WTC11 (cell line): ENCODE measurements around the gene TMEM121. TPM values are rescaled to one million over a fixed set of nuclear protein-coding genes. Genes with fewer than 3 reads are reported as not detected.
A peak's percentile ranks its signal among the peaks of the same experiment; 100 is the strongest.

Source experiments
- ATAC-seq: fragments of 200-7000 bp; cut with Tn5 transposase; 2 replicates; pipeline ENCODE4 v1.10.0; 2021; ENCODE audit warnings: mild to moderate bottlenecking, moderate library complexity
- CTCF ChIA-PET: fragments of 300-600 bp; sonication (Branson Sonifier 250); formaldehyde crosslinking; loops from one replicate; lab custom pipeline; 2021; ENCODE audit warnings: antibody characterized with exemption; lab: Charles Lee
- POLR2A ChIA-PET: fragments of 350-600 bp; sonication (Branson Sonifier 250); formaldehyde crosslinking; loops from one replicate; lab custom pipeline; 2021; ENCODE audit warnings: antibody characterized with exemption; lab: Charles Lee
- DNase-seq: peaks from one replicate; pipeline ENCODE4 v3.0.0; 2021; ENCODE audit warnings: low spot score
- H3K27ac Mint-ChIP-seq: 2 replicates; pipeline ENCODE4 v1.8.0; 2021; ENCODE audit warnings: mixed read lengths
- H3K27me3 Mint-ChIP-seq: 2 replicates; pipeline ENCODE4 v1.8.0; 2021; ENCODE audit warnings: low read depth, mild to moderate bottlenecking, moderate library complexity, mixed read lengths
- H3K36me3 Mint-ChIP-seq: 2 replicates; pipeline ENCODE4 v1.8.0; 2021; ENCODE audit warnings: mixed read lengths
- H3K4me1 Mint-ChIP-seq: 2 replicates; pipeline ENCODE4 v1.8.0; 2022; ENCODE audit warnings: mixed read lengths
- H3K4me3 Mint-ChIP-seq: 2 replicates; pipeline ENCODE4 v1.8.0; 2021; ENCODE audit warnings: mild to moderate bottlenecking, moderate library complexity, mixed read lengths
- H3K9me3 Mint-ChIP-seq: 2 replicates; pipeline ENCODE4 v1.8.0; 2021; ENCODE audit warnings: mixed read lengths
- ATF1 ChIP-seq: sonication (generic); formaldehyde crosslinking; IDR thresholded peaks from 2 replicates; pipeline ENCODE4 v1.8.1; 2023; ENCODE audit warnings: mild to moderate bottlenecking, moderate library complexity, missing genetic modification reagents
- ATF6 ChIP-seq: sonication (generic); formaldehyde crosslinking; IDR thresholded peaks from 2 replicates; pipeline ENCODE4 v1.8.1; 2023; ENCODE audit warnings: mild to moderate bottlenecking, missing genetic modification reagents
- E2F4 ChIP-seq: sonication (generic); formaldehyde crosslinking; IDR thresholded peaks from 2 replicates; pipeline ENCODE4 v1.8.1; 2022; ENCODE audit warnings: low read depth, mild to moderate bottlenecking, moderate library complexity, missing genetic modification reagents, borderline replicate concordance
- ETV6 ChIP-seq: sonication (generic); formaldehyde crosslinking; IDR thresholded peaks from 2 replicates; pipeline ENCODE4 v1.8.1; 2022; ENCODE audit warnings: mild to moderate bottlenecking, missing genetic modification reagents
- FOXK1 ChIP-seq: sonication (generic); formaldehyde crosslinking; IDR thresholded peaks from 2 replicates; pipeline ENCODE4 v1.8.0; 2022; ENCODE audit warnings: mild to moderate bottlenecking, moderate library complexity, missing genetic modification reagents
- FOXP1 ChIP-seq: sonication (generic); formaldehyde crosslinking; IDR thresholded peaks from 2 replicates; pipeline ENCODE4 v1.8.0; 2022; ENCODE audit warnings: missing genetic modification reagents, mild to moderate bottlenecking, moderate library complexity, borderline replicate concordance
- FOXP4 ChIP-seq: sonication (generic); formaldehyde crosslinking; IDR thresholded peaks from 2 replicates; pipeline ENCODE4 v1.8.0; 2022; ENCODE audit warnings: mild to moderate bottlenecking, missing genetic modification reagents
- HMGA2 ChIP-seq: fragments of 250-450 bp; sonication (Bioruptor Pico); IDR thresholded peaks from 2 replicates; pipeline ENCODE4 v1.4.0; 2021; ENCODE audit warnings: mild to moderate bottlenecking, moderate library complexity
- IRF1 ChIP-seq: sonication (generic); formaldehyde crosslinking; IDR thresholded peaks from 2 replicates; pipeline ENCODE4 v1.8.0; 2023; ENCODE audit warnings: missing genetic modification reagents
- KAT7 ChIP-seq: sonication (generic); formaldehyde crosslinking; IDR thresholded peaks from 2 replicates; pipeline ENCODE4 v1.8.1; 2023; ENCODE audit warnings: missing genetic modification reagents, mild to moderate bottlenecking, borderline replicate concordance
- MAX ChIP-seq: sonication (generic); formaldehyde crosslinking; IDR thresholded peaks from 2 replicates; pipeline ENCODE4 v1.8.0; 2022; ENCODE audit warnings: mild to moderate bottlenecking, missing genetic modification reagents
- MLX ChIP-seq: sonication (generic); formaldehyde crosslinking; IDR thresholded peaks from 2 replicates; pipeline ENCODE4 v1.8.1; 2023; ENCODE audit warnings: mild to moderate bottlenecking, missing genetic modification reagents, moderate library complexity
- MYBL2 ChIP-seq: sonication (generic); formaldehyde crosslinking; IDR thresholded peaks from 2 replicates; pipeline ENCODE4 v1.8.1; 2023; ENCODE audit warnings: mild to moderate bottlenecking, moderate library complexity, missing genetic modification reagents
- NFATC4 ChIP-seq: fragments of 250-450 bp; sonication (Bioruptor Pico); IDR thresholded peaks from 2 replicates; pipeline ENCODE4 v1.9.0; 2021; ENCODE audit warnings: mild to moderate bottlenecking
- NR3C1 ChIP-seq: sonication (generic); formaldehyde crosslinking; conservative IDR thresholded peaks from 2 replicates; pipeline ENCODE4 v1.8.1; 2023; ENCODE audit warnings: low read depth, mild to moderate bottlenecking, missing genetic modification reagents
- PREB ChIP-seq: sonication (generic); formaldehyde crosslinking; IDR thresholded peaks from 2 replicates; pipeline ENCODE4 v1.8.1; 2022; ENCODE audit warnings: mild to moderate bottlenecking, missing genetic modification reagents, moderate library complexity, borderline replicate concordance
- RORB ChIP-seq: fragments of 250-450 bp; sonication (Bioruptor Pico); IDR thresholded peaks from 2 replicates; pipeline ENCODE4 v1.9.0; 2021; ENCODE audit warnings: mild to moderate bottlenecking
- ZNF219 ChIP-seq: sonication (generic); formaldehyde crosslinking; IDR thresholded peaks from 2 replicates; pipeline ENCODE4 v1.8.0; 2023; ENCODE audit warnings: missing genetic modification reagents, mild to moderate bottlenecking, borderline replicate concordance
- ZNF423 ChIP-seq: fragments of 250-450 bp; sonication (Bioruptor Pico); IDR thresholded peaks from 2 replicates; pipeline ENCODE4 v2.1.2; 2022; ENCODE audit warnings: mild to moderate bottlenecking, moderate library complexity
- total RNA-seq: library from RNA; stranded (reverse); gene quantifications from 3 replicates; pipeline ENCODE4 v1.2.3, GENCODE V29; 2021

The TMEM121 gene
- total RNA-seq, 1 experiment from 2014 or later = 0.81 TPM

- peak; percentile 81; the same call in 1 of the 2 replicates for TF ChIP-seq MAX (CRISPR knock-in tag)
These were observed 45.3 kb upstream of the TMEM121 start (continued) for GRCh38 chr14:105480807-105481801.

GRCh38 chr14:105481886-105482457 lies 44.4 kb upstream of the TMEM121 start:
- CTCF ChIA-PET = interaction anchor here (1.0 to 5.1 kb wide), 7 partner anchors 8 to 713 kb away, joined by 3 to 116 read pairs (median 4); no protein-coding TSS in a partner anchor
- Mint-ChIP-seq H3K9me3 (no peaks in the 10 kb centered on the region), H3K4me1 (peaks cover 21% of the 10 kb centered on the region), H3K27ac (no peak overlapping the region), H3K27me3 (peaks cover 86% of the 10 kb centered on the region), H3K4me3 (peak overlapping the region; percentile 49), H3K36me3 (no peaks in the 10 kb centered on the region)
- TF ChIP-seq FOXK1 (CRISPR knock-in tag) (peak; percentile 67), ATF6 (CRISPR knock-in tag) (no peak), MYBL2 (no peak), ZNF423 (peak; percentile 66), HMGA2 (CRISPR knock-in tag) (no peak)
- ATAC-seq (peak; percentile 15), DNase-seq (peak; percentile 84)
- POLR2A ChIA-PET = interaction anchor here (1.3 to 1.7 kb wide), 3 partner anchors 10 to 11 kb away, joined by 3 to 6 read pairs (median 3); no protein-coding TSS in a partner anchor

GRCh38 chr14:105482486-105483110 lies 43.8 kb upstream of the TMEM121 start:
- Mint-ChIP-seq H3K4me3 (no peak overlapping the region), H3K27ac (no peak overlapping the region), H3K4me1 (peaks cover 18% of the 10 kb centered on the region), H3K36me3 (no peaks in the 10 kb centered on the region), H3K27me3 (peaks cover 84% of the 10 kb centered on the region), H3K9me3 (no peaks in the 10 kb centered on the region)
- no peak for ATAC-seq
- CTCF ChIA-PET = interaction anchor here (1.0 to 5.1 kb wide), 4 partner anchors 7 to 714 kb away, joined by 3 to 116 read pairs (median 48); no protein-coding TSS in a partner anchor
- POLR2A ChIA-PET = no interaction called here
- DNase-seq = no peak
- TF ChIP-seq MLX (CRISPR knock-in tag) = no peak
- TF ChIP-seq FOXP4 (CRISPR knock-in tag) = no peak
- TF ChIP-seq IRF1 (CRISPR knock-in tag) = no peak
- no peak for TF ChIP-seq NR3C1 (CRISPR knock-in tag)
- TF ChIP-seq RORB (CRISPR knock-in tag) = no peak
- no peak for TF ChIP-seq FOXP1
- no peak for TF ChIP-seq ATF1 (CRISPR knock-in tag)
- no peak for TF ChIP-seq KAT7 (CRISPR knock-in tag)
- TF ChIP-seq PREB (CRISPR knock-in tag) = no peak
- TF ChIP-seq ZNF219 (CRISPR knock-in tag) = no peak
- TF ChIP-seq ZNF423 = no peak
- no peak for TF ChIP-seq NFATC4 (CRISPR knock-in tag)
- no peak for TF ChIP-seq ETV6 (CRISPR knock-in tag)
- TF ChIP-seq E2F4 (CRISPR knock-in tag) = no peak
